ENCODE data around the gene SRGAP2B.
"Not testable (repeated sequence)": the region's sequence is repeated elsewhere in the genome, so short reads cannot be mapped to it uniquely, and the experiment has no call there.

GRCh38 chr1:145119842-145120241 lies 24.7 kb upstream of the SRGAP2B start:
- not testable (repeated sequence) for TF ChIP-seq EZH2 (IDR thresholded peaks at IDR 0.05); POLR2AphosphoS5 (IDR thresholded peaks at IDR 0.05; ENCODE audit: borderline replicate concordance, low read depth, low read length)

All from SK-N-MC (cell line).